HG03196 (cell line): ENCODE results near the gene LRRC74B.
A peak's percentile ranks its signal among the peaks of the same experiment; 100 is the strongest.
"Not testable (repeated sequence)": the region's sequence is repeated elsewhere in the genome, so short reads cannot be mapped to it uniquely, and the experiment has no call there.

ENCODE experiments used
- ATAC-seq: cut with Tn5 transposase; IDR thresholded peaks from one replicate; pipeline ENCODE4 v1.9.1; 2021; ENCODE audit not compliant: unreplicated experiment

The LRRC74B gene, protein sequence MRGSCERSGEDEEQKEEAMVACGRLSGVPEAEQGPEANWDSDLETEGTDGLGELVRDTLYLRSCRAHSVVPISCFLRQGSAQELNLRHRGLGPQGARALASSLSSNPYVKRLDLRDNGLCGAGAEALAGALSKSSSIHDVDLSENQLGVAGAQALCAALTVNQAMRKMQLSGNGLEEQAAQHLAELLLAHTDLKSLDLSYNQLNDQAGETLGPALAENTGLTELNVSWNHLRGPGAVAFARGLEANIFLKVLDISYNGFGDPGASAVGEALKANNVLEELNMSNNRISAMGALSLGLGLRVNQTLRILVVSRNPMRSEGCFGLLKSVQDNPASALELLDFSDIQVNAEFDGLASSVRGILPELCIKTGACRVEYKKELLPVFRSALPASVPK

GRCh38 chr22:21045585-21046294 is at the start of gene LRRC74B:
Gene LRRC74B (plus strand): TSS chr22:21045946. CDS start chr22:21045987, 41 bp downstream.
- no peak for ATAC-seq

DNA sequence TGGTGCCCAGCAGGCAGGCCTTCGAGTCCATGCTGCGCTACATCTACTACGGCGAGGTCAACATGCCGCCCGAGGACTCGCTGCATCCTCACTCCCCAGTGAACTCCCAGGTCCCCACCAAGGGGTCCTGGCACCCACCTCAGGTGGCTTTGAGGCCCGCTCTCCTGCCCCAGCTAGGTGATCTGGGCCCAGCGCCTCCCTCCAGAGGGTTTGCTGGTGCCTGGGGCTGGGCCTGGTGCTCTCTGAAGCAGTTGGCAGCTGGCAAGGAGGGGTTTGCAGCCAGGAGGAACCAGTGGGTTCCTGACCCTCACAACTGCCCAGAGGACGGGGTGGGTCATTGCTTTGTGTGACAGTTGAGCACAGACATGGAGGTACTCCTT is 49.7 kb upstream of the LRRC74B start:
- ATAC-seq: no peak

DNA sequence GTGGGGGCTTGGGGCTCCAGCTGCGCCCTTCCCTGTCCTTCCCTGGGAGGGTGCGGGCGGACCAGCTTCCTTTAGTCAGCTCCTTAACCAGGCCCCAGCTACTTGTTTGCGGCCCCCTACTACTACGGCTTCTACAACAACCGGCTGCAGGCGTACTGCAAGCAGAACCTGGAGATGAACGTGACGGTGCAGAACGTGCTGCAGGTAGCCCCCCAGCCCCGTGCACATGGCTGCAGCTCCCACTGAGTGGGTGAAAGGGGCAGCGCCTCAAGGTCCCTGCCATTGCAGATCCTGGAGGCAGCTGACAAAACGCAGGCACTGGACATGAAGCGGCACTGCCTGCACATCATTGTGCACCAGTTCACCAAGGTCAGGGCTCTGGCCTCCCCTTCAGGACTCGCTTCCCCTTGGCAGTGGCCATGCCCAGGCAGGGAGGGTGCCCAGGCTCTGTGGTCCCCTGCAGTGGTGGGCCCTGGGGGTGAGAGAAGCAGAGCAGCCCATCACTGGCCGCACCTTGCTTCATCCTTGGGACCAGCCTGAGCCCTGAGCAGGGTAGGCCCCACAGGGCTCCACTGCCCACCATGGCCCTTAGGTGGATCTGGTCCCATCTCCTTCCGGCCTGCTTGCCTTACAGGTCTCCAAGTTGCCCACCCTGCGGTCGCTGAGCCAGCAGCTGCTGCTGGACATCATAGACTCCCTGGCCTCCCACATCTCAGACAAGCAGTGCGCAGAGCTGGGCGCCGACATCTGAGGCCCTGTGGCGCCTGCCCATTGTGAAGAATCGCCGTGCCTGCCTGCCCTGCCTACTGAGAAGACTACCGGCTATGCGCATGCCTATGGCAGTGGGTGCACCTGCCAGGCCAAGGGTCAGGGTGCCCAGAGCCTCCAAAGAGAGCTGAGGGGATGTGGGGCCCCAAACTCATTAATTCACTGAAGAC is 48.9 kb upstream of the LRRC74B start:
- ATAC-seq: no peak

DNA sequence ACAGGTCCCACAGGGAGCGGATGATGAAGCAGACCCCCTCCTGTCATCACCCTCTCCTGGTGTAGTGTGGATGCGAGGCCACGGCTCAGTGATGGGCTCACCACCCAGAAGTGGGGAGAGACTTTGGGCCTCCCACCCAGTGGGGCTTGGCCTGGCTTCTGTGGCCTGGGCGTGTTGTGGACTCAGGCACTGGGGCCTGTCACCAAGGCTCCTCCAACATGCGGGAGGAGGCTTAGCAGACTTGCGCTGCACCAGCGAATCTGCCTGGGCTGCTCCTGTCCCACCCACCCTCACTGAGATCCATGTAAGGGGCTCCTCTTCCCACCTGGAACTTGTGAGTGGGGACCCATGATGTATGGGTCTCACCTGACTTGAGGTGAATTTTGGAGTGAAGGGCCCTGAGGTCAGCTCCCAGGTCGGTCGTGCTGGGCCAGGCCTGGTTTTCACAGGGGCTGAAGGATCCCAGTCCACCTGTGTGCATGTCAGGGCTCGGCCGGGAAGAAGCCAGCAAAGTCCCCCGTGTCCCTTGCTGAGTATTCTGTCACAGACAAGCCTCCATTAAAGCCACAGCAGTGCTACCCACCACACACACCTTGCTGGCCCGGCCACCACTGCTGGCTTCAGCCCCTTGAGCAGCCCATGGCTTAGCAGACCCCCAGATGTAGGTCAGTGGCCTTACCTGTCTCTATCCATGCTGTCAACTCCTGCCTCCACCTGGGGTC is 48.0 kb upstream of the LRRC74B start:
- no peak for ATAC-seq

DNA sequence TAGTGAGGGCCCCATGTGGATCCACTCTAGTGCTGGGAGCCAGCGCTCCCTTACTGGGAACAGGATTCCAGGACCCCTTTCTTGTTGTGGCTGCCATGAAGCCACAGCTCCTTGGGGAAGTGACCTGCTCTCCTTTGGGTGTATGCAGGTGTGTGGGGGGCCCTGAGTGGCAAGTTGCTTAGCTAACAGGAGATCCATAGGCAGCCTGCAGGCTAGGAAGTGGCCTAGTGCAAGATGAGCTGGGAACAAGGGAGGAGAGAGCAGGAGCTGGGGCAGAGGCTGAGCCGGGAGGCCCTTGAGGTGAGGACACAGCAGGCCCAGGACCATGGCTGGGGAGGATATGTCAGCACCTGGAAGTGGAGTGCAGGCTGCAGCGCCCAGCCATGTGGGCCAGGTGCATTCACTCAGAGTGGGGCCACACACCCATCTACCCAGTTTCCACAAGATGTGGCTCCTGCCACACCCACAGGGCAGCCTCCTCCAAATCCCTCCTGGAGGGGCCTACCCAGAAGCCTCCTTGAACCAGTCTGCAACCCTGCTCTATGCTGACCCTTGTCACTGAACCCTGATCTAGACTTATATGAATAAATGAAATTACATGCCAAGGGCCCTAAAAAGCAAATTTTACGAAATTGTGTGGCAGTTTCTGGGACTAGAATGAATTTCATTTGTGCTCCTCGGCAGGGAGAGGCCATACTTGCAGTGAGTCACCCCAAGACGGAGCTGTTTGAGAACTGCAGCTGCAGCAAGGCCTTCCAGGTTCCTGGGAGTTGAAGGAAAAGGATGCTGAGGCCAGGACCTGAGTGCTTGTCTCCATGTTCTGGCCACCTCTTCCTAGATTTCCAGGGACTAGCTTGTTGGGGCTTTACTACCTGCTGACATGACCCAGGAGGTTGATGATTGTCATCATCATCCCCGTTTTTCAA is 47.1 kb upstream of the LRRC74B start:
- no peak for ATAC-seq

DNA sequence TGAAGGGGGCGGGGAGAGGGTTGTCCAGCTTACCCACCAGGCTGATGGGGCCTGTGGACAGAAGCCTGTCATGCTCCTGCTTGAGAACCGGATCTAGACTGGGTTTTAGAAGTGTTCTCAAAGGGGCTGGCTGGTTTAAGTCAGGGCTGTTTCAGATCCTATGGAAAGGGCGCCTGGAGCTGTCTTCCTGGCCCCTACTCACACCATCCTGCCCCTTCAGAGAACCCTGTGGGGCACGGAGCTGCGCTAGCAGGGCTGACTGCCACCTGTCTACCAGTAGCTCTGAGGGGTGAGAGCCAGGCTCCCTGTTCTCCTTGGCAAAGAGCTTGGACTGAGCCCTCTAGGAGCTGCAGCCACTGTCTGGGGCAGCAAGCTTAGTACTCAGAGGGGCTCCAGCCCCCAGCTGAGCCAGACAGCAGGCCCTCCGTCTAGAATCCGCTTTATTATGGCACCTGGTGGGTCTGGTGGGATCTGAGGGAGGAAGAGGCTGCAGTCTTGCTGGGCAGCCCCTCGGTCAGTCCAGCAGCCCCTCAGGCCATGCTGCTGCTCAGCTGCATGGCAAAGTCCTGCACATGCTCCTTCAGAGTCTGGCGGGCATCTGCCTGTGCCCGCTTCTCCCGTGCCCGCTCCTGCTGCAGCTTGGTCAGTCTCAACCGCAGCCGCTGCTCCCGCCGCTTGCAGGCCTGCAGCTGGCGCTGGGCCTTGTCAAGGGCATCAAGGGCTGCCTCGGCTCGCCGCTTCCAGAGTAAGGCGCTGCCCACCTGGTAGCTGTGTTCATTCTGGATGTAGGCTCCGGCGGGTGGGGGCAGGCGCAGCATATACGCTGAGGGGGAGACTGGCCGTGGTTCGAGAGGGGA is 46.2 kb upstream of the LRRC74B start:
- ATAC-seq: no peak

- ATAC-seq: no peak
These were observed 45.3 kb upstream of the LRRC74B start for GRCh38 chr22:21000207-21000986.

DNA sequence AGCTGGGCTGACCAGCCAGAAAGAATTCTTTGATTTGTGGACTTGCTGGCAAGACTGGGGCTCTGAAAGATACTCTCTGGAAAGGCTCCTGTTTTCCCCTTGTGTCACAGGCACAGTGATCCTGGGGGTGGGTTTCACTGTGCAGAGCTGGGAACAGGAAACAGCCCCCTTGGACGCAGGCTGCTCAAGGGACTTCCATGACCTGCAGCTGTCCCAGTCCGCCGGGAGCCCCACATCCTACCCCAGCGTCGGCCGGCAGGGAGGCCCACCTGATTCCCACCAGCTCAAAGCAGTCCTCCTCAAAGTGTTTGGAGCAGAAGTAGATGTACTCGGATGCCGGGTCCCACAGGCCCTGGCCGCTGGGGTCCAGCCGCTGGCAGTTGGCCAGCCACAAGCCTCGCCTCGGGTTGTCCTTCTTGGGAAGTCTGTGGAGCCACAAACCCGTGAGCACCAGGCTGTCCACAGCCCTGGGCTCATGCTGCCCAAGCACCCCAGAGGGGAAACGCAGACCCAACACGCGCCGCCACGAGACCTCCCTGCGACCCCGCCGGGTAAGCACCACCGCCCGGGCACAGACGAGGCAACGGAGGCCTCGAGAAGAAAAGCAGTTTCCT is 44.7 kb upstream of the LRRC74B start:
- ATAC-seq: peak; percentile 2

DNA sequence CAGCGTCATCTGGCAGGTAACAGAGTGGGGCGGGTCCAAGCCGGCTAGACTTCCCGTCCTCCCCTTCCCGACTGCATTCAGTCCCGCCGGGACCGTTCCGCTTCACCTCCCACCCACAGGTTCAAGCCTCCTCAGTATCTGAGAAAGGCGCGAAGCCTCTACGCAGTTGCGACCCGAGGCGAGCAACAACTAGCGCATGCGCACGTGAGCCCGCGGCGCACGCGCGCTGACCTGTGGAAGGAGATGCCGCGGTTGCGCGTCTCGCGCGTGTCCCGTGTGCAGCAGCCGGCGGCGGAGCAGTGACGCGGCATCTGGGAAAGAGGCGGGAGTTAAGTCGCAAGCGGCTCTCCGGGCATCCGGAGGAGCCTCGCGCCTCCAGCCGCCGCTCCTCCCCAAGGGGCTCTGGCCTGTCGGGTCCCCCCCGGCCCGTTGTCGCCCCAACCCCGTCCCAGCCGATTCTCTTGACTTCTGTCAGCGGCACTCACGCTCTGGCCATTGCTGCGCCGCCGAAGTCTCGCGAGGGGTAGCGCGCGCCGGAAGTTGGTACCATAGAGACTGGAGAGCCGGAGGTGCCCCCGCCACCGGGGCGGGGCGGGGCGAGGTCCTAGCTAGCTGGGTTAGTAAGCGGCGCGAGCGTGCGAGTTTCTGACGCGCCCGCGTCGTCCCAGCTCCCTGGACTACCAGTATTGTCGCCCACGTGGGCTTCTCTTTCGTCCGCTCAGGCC is 44.0 kb upstream of the LRRC74B start, which contains the start of gene THAP7:
THAP7 (minus strand) TSS at position 518 of the 725 bp plus-strand sequence; CDS start at position 311, 207 bp downstream.
- peak; percentile 79 for ATAC-seq

- ATAC-seq: no peak
These were observed 42.0 kb upstream of the LRRC74B start for GRCh38 chr22:21003782-21004181.

DNA sequence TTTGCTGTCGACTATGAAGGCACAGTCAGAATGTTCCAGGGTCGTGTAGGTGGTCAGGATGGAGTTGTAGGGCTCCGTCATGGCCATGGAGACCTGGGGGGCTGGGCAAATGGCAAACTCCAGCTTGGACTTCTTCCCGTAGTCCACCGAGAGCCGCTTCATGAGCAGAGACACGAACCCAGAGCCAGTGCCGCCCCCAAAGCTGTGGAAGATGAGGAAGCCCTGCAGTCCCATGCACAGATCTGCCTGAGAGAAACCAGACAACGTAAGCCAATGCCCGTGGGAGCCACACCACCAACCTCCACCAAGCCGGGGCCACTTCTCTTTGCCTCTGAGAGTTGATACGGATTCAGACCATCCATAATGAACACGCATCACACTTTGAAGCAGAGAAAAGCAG is 36.5 kb upstream of the LRRC74B start:
- not testable (repeated sequence) for ATAC-seq

- ATAC-seq: no peak
These were observed 35.9 kb upstream of the LRRC74B start for GRCh38 chr22:21009638-21010425.

GRCh38 chr22:21010426-21011113 is 35.2 kb upstream of the LRRC74B start:
- ATAC-seq: no peak

DNA sequence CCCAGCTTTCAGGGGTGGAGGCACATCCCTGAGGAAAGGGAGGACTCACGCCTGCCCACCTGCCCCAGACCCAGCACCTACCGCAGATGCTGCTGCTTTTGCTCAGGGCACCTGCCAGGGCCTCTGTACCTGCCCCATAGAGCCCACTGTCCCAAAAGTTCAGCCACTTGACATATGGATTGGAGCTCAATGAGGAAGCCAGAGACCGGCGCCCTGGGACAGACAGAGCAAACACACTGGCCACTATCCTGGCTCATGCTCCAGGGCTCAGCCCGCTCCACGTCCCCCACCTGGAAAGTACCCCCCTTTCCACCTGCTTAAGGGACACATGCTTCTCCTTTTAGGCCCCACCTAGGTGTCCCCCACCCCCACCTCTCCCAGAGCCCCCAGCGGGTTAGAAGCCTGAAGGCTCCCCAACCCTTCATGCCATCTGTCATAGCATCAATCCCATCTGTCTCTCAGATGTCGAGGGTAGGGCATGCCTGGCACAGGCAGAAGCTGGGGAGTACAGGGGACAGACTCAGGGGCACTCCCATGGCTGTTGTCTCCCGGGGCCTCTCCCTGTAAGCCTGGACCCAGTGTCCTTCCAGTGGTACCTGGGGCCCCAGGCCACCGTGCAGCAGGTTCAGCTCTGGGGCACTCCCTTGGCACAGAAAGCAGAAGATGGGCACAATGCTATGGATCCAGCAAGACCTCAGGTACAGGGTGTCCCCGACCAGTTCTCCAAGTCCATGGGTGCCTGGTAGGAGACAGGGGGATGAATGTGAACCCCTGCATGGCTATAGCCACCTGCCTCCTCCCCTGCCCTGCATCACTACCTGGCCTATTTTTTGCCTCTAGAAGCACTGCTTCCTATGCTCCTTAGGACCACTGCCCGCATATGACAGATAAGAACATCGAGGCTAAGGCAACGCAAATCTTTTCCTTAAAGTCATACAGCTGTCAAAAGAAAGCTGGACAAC is 33.0 kb upstream of the LRRC74B start:
- ATAC-seq: no peak
